ENCODE data around the gene KIAA0930.

KIAA0930 gene

DNA sequence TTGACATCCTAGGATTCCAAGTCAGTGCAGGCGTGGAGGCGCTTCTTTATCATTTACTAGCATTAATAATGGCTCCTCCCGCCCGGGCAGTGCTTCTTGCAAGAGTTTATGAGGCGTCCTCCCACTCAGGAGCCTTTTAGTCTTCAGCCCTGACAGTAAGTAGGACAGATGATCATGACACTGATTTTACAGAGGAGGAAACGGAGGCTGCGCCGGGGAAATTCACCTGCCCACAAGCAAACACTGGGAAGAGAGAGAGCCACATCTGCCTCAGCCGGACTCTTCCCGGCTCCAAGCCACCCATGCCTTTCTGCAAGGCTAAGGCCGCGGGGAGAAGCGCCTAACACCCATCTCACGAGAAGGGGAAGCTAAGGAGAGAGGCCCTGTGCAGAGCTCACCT, 35.9 kb downstream of the KIAA0930 start:
- no peaks in the 10 kb centered on the region for H3F3A ChIP-seq (ENCODE audit: insufficient read depth)
- H3K9ac ChIP-seq (ENCODE audit: low read length), result no peak overlapping the region
- no peak overlapping the region for H3K4me3 ChIP-seq (ENCODE audit: insufficient read depth, low read length, poor library complexity, severe bottlenecking)
- H3K4me2 ChIP-seq (ENCODE audit: low read depth, low read length, poor library complexity, severe bottlenecking), result no peak overlapping the region
- no peaks in the 10 kb centered on the region for H3K79me2 ChIP-seq (ENCODE audit: insufficient read depth, low read length)
- no peaks in the 10 kb centered on the region for H3K36me3 ChIP-seq (ENCODE audit: low read length)
- H2AFZ ChIP-seq (ENCODE audit: low read depth, low read length, severe bottlenecking), result no peak overlapping the region
- H3K27ac ChIP-seq (ENCODE audit: low read depth, low read length), result no peak overlapping the region
- no peaks in the 10 kb centered on the region for H3K9me2 ChIP-seq (replicated peaks; ENCODE audit: insufficient read depth, low read length)
- H4K20me1 ChIP-seq (ENCODE audit: low read depth, low read length), result no peaks in the 10 kb centered on the region
- H3K9me3 ChIP-seq (ENCODE audit: insufficient read depth, low read length), result no peaks in the 10 kb centered on the region
- TF ChIP-seq, protein P1, sequence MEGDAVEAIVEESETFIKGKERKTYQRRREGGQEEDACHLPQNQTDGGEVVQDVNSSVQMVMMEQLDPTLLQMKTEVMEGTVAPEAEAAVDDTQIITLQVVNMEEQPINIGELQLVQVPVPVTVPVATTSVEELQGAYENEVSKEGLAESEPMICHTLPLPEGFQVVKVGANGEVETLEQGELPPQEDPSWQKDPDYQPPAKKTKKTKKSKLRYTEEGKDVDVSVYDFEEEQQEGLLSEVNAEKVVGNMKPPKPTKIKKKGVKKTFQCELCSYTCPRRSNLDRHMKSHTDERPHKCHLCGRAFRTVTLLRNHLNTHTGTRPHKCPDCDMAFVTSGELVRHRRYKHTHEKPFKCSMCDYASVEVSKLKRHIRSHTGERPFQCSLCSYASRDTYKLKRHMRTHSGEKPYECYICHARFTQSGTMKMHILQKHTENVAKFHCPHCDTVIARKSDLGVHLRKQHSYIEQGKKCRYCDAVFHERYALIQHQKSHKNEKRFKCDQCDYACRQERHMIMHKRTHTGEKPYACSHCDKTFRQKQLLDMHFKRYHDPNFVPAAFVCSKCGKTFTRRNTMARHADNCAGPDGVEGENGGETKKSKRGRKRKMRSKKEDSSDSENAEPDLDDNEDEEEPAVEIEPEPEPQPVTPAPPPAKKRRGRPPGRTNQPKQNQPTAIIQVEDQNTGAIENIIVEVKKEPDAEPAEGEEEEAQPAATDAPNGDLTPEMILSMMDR (IDR thresholded peaks at IDR 0.05; ENCODE audit: insufficient read depth, low read length, poor library complexity, severe bottlenecking), result no peak
- H3K27me3 ChIP-seq (ENCODE audit: low read length), result no peaks in the 10 kb centered on the region

DNA sequence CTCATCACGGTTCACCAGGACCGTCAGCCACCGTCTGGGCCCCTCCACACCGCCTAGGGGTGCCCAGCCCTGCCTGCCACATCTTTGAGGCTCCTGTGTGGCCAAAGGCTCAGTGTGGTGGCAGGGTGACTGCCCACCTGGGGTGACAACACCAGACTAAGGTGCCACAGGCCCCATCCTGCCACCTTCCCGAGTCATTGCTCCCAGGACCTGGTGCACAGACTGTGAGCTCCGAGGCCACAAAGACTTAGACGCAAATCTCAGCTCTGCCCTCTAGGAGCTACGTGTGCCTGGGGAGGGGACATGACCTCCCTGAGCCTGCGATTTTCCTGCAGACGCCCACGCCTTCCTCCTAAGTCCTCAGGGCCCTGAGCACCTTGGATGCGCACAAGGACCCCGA, 36.5 kb downstream of the KIAA0930 start:
- H3K4me3 ChIP-seq (ENCODE audit: insufficient read depth, low read length, poor library complexity, severe bottlenecking), result no peak overlapping the region
- no peaks in the 10 kb centered on the region for H3K9me2 ChIP-seq (replicated peaks; ENCODE audit: insufficient read depth, low read length)
- no peaks in the 10 kb centered on the region for H3F3A ChIP-seq (ENCODE audit: insufficient read depth)
- no peak overlapping the region for H3K27ac ChIP-seq (ENCODE audit: low read depth, low read length)
- H3K36me3 ChIP-seq (ENCODE audit: low read length), result no peaks in the 10 kb centered on the region
- no peak overlapping the region for H3K4me2 ChIP-seq (ENCODE audit: low read depth, low read length, poor library complexity, severe bottlenecking)
- TF ChIP-seq, protein P1 (IDR thresholded peaks at IDR 0.05; ENCODE audit: insufficient read depth, low read length, poor library complexity, severe bottlenecking), result no peak
- TF ChIP-seq EZH2phosphoT487 (conservative IDR thresholded peaks at IDR 0.05; ENCODE audit: low read length), result no peak
- no peak overlapping the region for H3K9ac ChIP-seq (ENCODE audit: low read length)
- no peaks in the 10 kb centered on the region for H3K27me3 ChIP-seq (ENCODE audit: low read length)
- no peaks in the 10 kb centered on the region for H3K9me3 ChIP-seq (ENCODE audit: insufficient read depth, low read length)
- no peaks in the 10 kb centered on the region for H4K20me1 ChIP-seq (ENCODE audit: low read depth, low read length)
- no peak overlapping the region for H2AFZ ChIP-seq (ENCODE audit: low read depth, low read length, severe bottlenecking)
- H3K79me2 ChIP-seq (ENCODE audit: insufficient read depth, low read length), result no peaks in the 10 kb centered on the region

DNA sequence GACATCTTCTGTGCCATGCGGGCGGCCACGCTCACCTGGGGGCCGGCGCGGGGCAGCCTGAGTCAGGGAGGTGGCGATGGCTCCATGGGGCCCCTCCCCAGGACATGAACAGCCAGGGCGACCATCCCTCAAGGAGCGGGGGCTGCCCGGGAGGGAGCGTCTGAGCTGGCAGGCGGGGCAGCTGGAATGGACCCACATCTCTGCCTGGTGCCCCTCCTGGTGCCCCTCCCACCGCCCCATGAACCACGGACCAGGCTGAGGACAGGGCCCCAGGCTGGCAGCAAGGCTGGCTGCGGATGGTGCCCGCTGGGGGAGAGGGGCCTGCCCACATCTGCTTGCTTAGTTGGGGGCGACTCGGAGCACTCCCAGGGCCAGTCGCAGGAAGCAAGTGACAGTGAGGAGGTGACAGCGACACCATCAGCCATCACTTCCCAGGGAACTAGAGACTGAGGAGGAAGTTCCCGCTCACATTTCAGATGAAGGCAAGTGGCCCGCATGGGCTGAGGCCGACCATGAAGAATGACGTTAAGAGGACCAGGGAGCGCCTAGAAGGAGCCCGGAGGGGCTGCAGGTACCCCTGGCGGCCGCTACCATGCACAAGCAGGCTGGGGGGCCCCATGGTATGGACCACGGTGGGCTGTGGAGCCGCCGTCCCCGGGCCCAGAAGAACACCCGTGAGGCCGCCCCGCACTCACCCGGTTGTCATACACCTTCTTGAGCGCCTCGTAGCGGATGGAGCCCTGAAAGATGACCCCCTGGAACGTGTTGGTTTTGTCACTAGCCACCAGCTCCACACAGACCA, 37.3 kb downstream of the KIAA0930 start:
- no peak overlapping the region for H3K4me3 ChIP-seq (ENCODE audit: insufficient read depth, low read length, poor library complexity, severe bottlenecking)
- H3K4me2 ChIP-seq (ENCODE audit: low read depth, low read length, poor library complexity, severe bottlenecking), result no peak overlapping the region
- no peaks in the 10 kb centered on the region for H3K9me2 ChIP-seq (replicated peaks; ENCODE audit: insufficient read depth, low read length)
- H3K9me3 ChIP-seq (ENCODE audit: insufficient read depth, low read length), result no peaks in the 10 kb centered on the region
- no peak overlapping the region for H3K9ac ChIP-seq (ENCODE audit: low read length)
- H3K27ac ChIP-seq (ENCODE audit: low read depth, low read length), result no peak overlapping the region
- H2AFZ ChIP-seq (ENCODE audit: low read depth, low read length, severe bottlenecking), result no peak overlapping the region
- no peaks in the 10 kb centered on the region for H3K27me3 ChIP-seq (ENCODE audit: low read length)
- no peaks in the 10 kb centered on the region for H3F3A ChIP-seq (ENCODE audit: insufficient read depth)
- H4K20me1 ChIP-seq (ENCODE audit: low read depth, low read length), result no peaks in the 10 kb centered on the region
- TF ChIP-seq EZH2phosphoT487 (conservative IDR thresholded peaks at IDR 0.05; ENCODE audit: low read length), result no peak
- TF ChIP-seq, protein P1 (IDR thresholded peaks at IDR 0.05; ENCODE audit: insufficient read depth, low read length, poor library complexity, severe bottlenecking), result no peak
- no peaks in the 10 kb centered on the region for H3K36me3 ChIP-seq (ENCODE audit: low read length)
- H3K79me2 ChIP-seq (ENCODE audit: insufficient read depth, low read length), result no peaks in the 10 kb centered on the region
